ENCODE measurements around the gene ICOS.

DNA sequence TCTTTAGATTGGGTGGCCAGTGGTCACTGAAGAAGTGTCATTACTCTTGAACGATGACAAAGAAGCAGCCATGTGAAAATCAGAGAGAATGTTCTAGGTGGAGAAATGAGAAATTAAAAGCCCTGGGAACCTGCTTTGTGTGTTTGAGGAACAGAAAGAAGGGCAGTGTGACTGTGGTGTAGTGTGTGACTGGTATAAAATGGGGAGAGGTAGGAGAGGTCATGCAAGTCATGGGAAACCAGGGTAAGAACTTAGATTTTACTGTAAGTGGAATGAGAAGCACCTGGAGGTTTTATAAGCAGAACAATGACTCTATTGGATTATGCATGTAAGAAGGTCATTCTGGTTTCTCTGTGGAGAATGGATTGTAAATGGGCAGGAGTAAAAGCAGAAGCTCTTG, 12.2 kb downstream of the ICOS start:
- TF ChIP-seq POLR2A (IDR thresholded peaks at IDR 0.05), result no peak
- no peak for TF ChIP-seq POLR2AphosphoS5 (IDR thresholded peaks at IDR 0.05)
- TF ChIP-seq EP300 (IDR thresholded peaks at IDR 0.05), result no peak
